ENCODE results near the gene TTYH3.

DNA sequence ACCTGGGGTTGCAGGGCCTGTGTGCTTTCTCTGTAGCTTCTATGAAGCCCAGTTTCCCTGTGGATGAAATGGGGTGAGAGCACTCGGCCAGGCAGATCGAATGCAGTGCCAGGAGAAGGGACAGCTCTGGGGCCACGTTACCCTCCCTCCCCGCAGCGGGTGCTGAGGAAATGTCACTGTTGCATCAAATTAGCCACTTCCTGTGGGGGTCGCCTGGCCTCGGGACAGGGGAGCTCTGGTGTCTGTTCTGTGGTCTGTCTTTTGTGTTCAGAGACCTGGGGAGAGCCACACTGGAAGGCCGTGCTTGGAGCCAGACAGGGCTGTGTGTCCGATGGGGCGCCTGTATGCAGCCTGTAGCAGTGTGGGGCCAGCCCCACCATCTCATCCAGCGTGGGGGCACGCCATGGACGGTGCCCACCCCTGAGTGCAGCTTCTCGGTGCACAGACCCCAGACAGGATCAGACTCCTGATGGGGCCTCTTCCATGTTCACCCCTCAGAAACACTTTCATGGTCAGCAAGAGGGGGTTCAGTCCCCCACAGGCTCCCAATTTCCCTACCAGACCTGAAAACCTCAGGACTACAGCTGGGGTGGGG, 13.6 kb downstream of the TTYH3 start:
- TF ChIP-seq, protein P1, sequence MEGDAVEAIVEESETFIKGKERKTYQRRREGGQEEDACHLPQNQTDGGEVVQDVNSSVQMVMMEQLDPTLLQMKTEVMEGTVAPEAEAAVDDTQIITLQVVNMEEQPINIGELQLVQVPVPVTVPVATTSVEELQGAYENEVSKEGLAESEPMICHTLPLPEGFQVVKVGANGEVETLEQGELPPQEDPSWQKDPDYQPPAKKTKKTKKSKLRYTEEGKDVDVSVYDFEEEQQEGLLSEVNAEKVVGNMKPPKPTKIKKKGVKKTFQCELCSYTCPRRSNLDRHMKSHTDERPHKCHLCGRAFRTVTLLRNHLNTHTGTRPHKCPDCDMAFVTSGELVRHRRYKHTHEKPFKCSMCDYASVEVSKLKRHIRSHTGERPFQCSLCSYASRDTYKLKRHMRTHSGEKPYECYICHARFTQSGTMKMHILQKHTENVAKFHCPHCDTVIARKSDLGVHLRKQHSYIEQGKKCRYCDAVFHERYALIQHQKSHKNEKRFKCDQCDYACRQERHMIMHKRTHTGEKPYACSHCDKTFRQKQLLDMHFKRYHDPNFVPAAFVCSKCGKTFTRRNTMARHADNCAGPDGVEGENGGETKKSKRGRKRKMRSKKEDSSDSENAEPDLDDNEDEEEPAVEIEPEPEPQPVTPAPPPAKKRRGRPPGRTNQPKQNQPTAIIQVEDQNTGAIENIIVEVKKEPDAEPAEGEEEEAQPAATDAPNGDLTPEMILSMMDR (conservative IDR thresholded peaks at IDR 0.05): no peak
- TF ChIP-seq EZH2 (IDR thresholded peaks at IDR 0.05; ENCODE audit: low read depth): no peak
